Astrocyte (in vitro differentiated cells and primary cell): ENCODE measurements around the gene RBBP7. TPM values are rescaled to one million over a fixed set of nuclear protein-coding genes. Genes with fewer than 3 reads are reported as not detected.

Experiments
- DNase-seq: peaks from one replicate; pipeline ENCODE4 v3.0.0-alpha.2; 2010; ENCODE audit warnings: low read depth
- FAIRE-seq: peaks from 2 replicates; lab custom pipeline; 2011; peaks lifted over from hg19 to GRCh38; lab: Jason Lieb, UNC
- H2AFZ ChIP-seq: 2 replicates; pipeline ENCODE4 v1.6.0; 2012; ENCODE audit warnings: low read depth, low read length, inconsistent platforms
- H3K27ac ChIP-seq: 2 replicates; pipeline ENCODE4 v1.5.1; 2011; ENCODE audit warnings: low read depth, low read length, inconsistent platforms
- H3K27me3 ChIP-seq: 2 replicates; pipeline ENCODE4 v1.6.0; 2011; ENCODE audit warnings: low read length, inconsistent platforms; ENCODE audit not compliant: insufficient read depth
- H3K36me3 ChIP-seq: 2 replicates; pipeline ENCODE4 v1.5.1; 2011; ENCODE audit warnings: low read length, inconsistent platforms; ENCODE audit not compliant: insufficient read depth
- H3K4me1 ChIP-seq: 2 replicates; pipeline ENCODE4 v1.5.1; 2011; ENCODE audit warnings: low read length, inconsistent platforms; ENCODE audit not compliant: insufficient read depth
- H3K4me2 ChIP-seq: 2 replicates; pipeline ENCODE4 v1.6.0; 2012; ENCODE audit warnings: low read length, inconsistent platforms
- H3K4me3 ChIP-seq: 2 replicates; pipeline ENCODE4 v1.5.1; 2011; ENCODE audit warnings: low read depth, mild to moderate bottlenecking, low read length, inconsistent platforms; ENCODE audit not compliant: insufficient read depth
- H3K79me2 ChIP-seq: 2 replicates; pipeline ENCODE4 v1.6.0; 2012; ENCODE audit warnings: mild to moderate bottlenecking, low read length, inconsistent platforms; ENCODE audit not compliant: insufficient read depth
- H3K9ac ChIP-seq: 2 replicates; pipeline ENCODE4 v1.6.0; 2012; ENCODE audit warnings: mild to moderate bottlenecking, low read length, inconsistent platforms
- H3K9me3 ChIP-seq: 2 replicates; pipeline ENCODE4 v1.5.1; 2012; ENCODE audit warnings: low read depth, mild to moderate bottlenecking, low read length, inconsistent platforms; ENCODE audit not compliant: insufficient read depth
- H4K20me1 ChIP-seq: 2 replicates; pipeline ENCODE4 v1.6.0; 2012; ENCODE audit warnings: low read length, inconsistent platforms; ENCODE audit not compliant: insufficient read depth
- H3K27ac Mint-ChIP-seq: one replicate; pipeline ENCODE4 v1.8.0; 2021; ENCODE audit warnings: mild to moderate bottlenecking, mixed read lengths; ENCODE audit not compliant: unreplicated experiment
- H3K27me3 Mint-ChIP-seq: one replicate; pipeline ENCODE4 v1.8.0; 2021; ENCODE audit warnings: low read depth, mixed read lengths; ENCODE audit not compliant: unreplicated experiment
- H3K36me3 Mint-ChIP-seq: one replicate; pipeline ENCODE4 v1.8.0; 2021; ENCODE audit warnings: low read depth, mixed read lengths; ENCODE audit not compliant: unreplicated experiment
- H3K4me1 Mint-ChIP-seq: one replicate; pipeline ENCODE4 v1.8.0; 2021; ENCODE audit warnings: low read depth, mixed read lengths; ENCODE audit not compliant: unreplicated experiment
- H3K4me3 Mint-ChIP-seq: one replicate; pipeline ENCODE4 v1.8.0; 2021; ENCODE audit warnings: mild to moderate bottlenecking, moderate library complexity, mixed read lengths; ENCODE audit not compliant: unreplicated experiment
- H3K9me3 Mint-ChIP-seq: one replicate; pipeline ENCODE4 v1.8.0; 2021; ENCODE audit warnings: mild to moderate bottlenecking, mixed read lengths; ENCODE audit not compliant: unreplicated experiment
- EZH2 ChIP-seq: IDR thresholded peaks from 2 replicates; pipeline ENCODE4 v1.6.1; 2012; ENCODE audit warnings: mild to moderate bottlenecking, low read length, inconsistent platforms; ENCODE audit not compliant: insufficient read depth
- total RNA-seq: library from RNA; stranded (reverse); gene quantifications from 2 replicates; pipeline ENCODE4 v1.2.1, GENCODE V29; 2021
- TF ChIP-seq, protein P1 (sequence below): IDR thresholded peaks from 2 replicates; pipeline ENCODE4 v1.5.1; 2011; ENCODE audit warnings: low read depth, mild to moderate bottlenecking, inconsistent platforms, low read length, moderate library complexity; ENCODE audit not compliant: insufficient read depth

The RBBP7 gene
- total RNA-seq, 1 donor from 2014 or later, result 86.1 TPM

DNA sequence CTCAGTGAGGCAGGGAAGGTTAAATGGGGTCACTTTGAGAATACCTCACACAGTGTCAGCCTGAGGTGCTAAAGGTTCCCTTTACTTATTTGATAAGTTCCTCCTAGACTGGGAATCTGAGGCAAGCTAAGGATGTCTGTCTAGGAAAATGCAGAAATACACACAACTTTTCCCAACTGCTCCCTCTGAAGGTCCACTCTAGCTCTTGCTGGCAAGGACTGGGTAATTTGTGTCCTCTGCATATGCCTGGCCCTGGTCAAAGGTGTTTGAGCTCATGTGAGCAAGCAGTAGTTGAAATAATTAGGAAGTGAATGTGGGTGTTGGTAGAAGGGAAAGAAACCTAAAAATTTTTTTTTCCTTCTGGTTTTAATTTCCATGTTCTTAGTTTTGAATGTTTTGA lies 62.6 kb downstream of the RBBP7 start:
- H3K36me3 Mint-ChIP-seq, result no peaks in the 10 kb centered on the region
- H3K27me3 Mint-ChIP-seq, result no peaks in the 10 kb centered on the region
- H3K9me3 Mint-ChIP-seq, result no peaks in the 10 kb centered on the region
- no peak overlapping the region for H3K27ac ChIP-seq
- TF ChIP-seq, protein P1, sequence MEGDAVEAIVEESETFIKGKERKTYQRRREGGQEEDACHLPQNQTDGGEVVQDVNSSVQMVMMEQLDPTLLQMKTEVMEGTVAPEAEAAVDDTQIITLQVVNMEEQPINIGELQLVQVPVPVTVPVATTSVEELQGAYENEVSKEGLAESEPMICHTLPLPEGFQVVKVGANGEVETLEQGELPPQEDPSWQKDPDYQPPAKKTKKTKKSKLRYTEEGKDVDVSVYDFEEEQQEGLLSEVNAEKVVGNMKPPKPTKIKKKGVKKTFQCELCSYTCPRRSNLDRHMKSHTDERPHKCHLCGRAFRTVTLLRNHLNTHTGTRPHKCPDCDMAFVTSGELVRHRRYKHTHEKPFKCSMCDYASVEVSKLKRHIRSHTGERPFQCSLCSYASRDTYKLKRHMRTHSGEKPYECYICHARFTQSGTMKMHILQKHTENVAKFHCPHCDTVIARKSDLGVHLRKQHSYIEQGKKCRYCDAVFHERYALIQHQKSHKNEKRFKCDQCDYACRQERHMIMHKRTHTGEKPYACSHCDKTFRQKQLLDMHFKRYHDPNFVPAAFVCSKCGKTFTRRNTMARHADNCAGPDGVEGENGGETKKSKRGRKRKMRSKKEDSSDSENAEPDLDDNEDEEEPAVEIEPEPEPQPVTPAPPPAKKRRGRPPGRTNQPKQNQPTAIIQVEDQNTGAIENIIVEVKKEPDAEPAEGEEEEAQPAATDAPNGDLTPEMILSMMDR, result peak; percentile 10
- no peak for TF ChIP-seq EZH2
- H3K36me3 ChIP-seq, result no peaks in the 10 kb centered on the region
- DNase-seq (peak; percentile 7), FAIRE-seq (peak; percentile 66)
- H3K79me2 ChIP-seq, result peaks cover 20% of the 10 kb centered on the region
- no peaks in the 10 kb centered on the region for H3K27me3 ChIP-seq
- H3K27ac Mint-ChIP-seq, result no peak overlapping the region
- H3K4me3 ChIP-seq, result no peak overlapping the region
- H3K4me3 Mint-ChIP-seq, result no peak overlapping the region
- no peak overlapping the region for H2AFZ ChIP-seq
- H3K9ac ChIP-seq, result no peak overlapping the region
- H3K4me2 ChIP-seq, result peak overlapping the region; percentile 65
- no peaks in the 10 kb centered on the region for H3K9me3 ChIP-seq
- H4K20me1 ChIP-seq, result no peaks in the 10 kb centered on the region
- H3K4me1 ChIP-seq, result no peaks in the 10 kb centered on the region
- peaks cover 5% of the 10 kb centered on the region for H3K4me1 Mint-ChIP-seq

DNA sequence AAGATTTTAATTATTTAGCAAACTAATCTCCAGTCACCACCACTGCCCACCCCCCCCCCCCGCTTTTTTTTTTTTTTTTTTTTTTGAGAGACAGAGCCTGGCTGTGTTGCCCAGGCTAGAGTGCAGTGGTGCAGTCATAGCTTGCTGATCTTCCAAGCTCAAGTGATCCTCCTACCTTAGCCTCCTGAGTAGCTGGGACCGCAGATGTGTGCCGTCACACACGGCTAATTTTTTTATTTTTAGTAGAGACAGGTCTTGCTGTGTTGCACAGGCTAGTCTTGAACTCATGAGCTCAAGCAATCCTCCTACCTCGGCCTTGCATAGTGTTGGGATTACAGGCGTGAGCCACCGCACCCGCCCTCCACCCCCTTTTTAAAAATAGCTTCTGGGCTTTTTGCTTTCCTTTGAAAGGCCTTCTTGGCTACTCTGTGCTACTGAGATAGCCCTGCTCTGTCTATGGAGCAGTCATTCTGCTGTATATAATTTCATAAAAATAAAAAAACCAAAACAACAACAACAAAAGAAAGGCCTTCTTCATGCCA lies 65.2 kb downstream of the RBBP7 start:
- Histone ChIP-seq H3K36me3 (no peaks in the 10 kb centered on the region), H3K79me2 (peaks cover 15% of the 10 kb centered on the region), H3K9ac (no peak overlapping the region), H3K4me2 (no peak overlapping the region), H3K9me3 (no peaks in the 10 kb centered on the region), H3K27me3 (no peaks in the 10 kb centered on the region), H3K4me1 (no peaks in the 10 kb centered on the region), H3K27ac (no peak overlapping the region), H2AFZ (no peak overlapping the region), H4K20me1 (no peaks in the 10 kb centered on the region), H3K4me3 (no peak overlapping the region)
- DNase-seq, result no peak
- H3K9me3 Mint-ChIP-seq, result no peaks in the 10 kb centered on the region
- no peaks in the 10 kb centered on the region for H3K36me3 Mint-ChIP-seq
- FAIRE-seq, result peak; percentile 29
- no peak overlapping the region for H3K27ac Mint-ChIP-seq
- H3K4me3 Mint-ChIP-seq, result no peak overlapping the region
- TF ChIP-seq EZH2, result no peak
- TF ChIP-seq, protein P1, result no peak
- H3K4me1 Mint-ChIP-seq, result peaks cover 5% of the 10 kb centered on the region
- no peaks in the 10 kb centered on the region for H3K27me3 Mint-ChIP-seq

DNA sequence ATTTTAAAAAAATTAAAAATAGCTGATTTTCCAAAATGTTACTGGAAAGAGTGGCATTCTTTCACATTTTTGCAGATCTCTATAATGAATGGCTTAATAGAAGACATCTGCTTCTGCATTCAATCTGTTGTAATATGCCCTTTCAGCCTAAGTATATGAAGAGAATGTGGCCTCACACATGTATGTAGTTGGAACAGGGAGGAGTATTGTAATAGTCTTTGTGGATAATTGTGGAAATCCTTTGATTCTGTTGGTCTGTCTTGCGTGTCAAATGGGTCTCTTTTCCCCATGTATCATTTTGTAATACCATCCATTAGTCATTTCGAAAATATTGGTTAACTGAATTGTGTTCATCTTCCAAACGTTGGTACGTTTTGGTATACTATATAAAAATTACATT lies 72.3 kb downstream of the RBBP7 start:
- no peaks in the 10 kb centered on the region for H3K36me3 Mint-ChIP-seq
- peaks cover 2% of the 10 kb centered on the region for H3K36me3 ChIP-seq
- no peaks in the 10 kb centered on the region for H3K79me2 ChIP-seq
- H3K4me2 ChIP-seq, result no peak overlapping the region
- no peaks in the 10 kb centered on the region for H3K9me3 Mint-ChIP-seq
- H3K27me3 Mint-ChIP-seq, result no peaks in the 10 kb centered on the region
- no peak overlapping the region for H2AFZ ChIP-seq
- no peaks in the 10 kb centered on the region for H3K27me3 ChIP-seq
- no peak overlapping the region for H3K27ac Mint-ChIP-seq
- no peak for FAIRE-seq
- H3K27ac ChIP-seq, result no peak overlapping the region
- no peak overlapping the region for H3K4me3 Mint-ChIP-seq
- no peaks in the 10 kb centered on the region for H3K9me3 ChIP-seq
- DNase-seq, result no peak
- no peaks in the 10 kb centered on the region for H3K4me1 ChIP-seq
- TF ChIP-seq, protein P1, result no peak
- no peaks in the 10 kb centered on the region for H3K4me1 Mint-ChIP-seq
- no peaks in the 10 kb centered on the region for H4K20me1 ChIP-seq
- no peak overlapping the region for H3K4me3 ChIP-seq
- H3K9ac ChIP-seq, result no peak overlapping the region
